Left kidney (tissue), 2 donors: ENCODE data around the gene SLIT3. TPM values are rescaled to one million over a fixed set of nuclear protein-coding genes. Genes with fewer than 3 reads are reported as not detected.

Experiments used
- DNase-seq: peaks from one replicate; pipeline ENCODE4 v3.0.0-alpha.2; 2013
- polyA plus RNA-seq: library from polyadenylated mRNA; unstranded; fragments of 120-200 nt; gene quantifications from one replicate; pipeline ENCODE4 v1.2.1, GENCODE V29; 2013; ENCODE audit not compliant: insufficient read length

The SLIT3 gene
- polyA plus RNA-seq, 1 donor, result 51.5 TPM

- DNase-seq, result peak; percentile 82
Observed at GRCh38 chr5:169037466-169037865, 263.5 kb downstream of the SLIT3 start.

- DNase-seq, result no peak
Observed at GRCh38 chr5:169036079-169036805, 264.7 kb downstream of the SLIT3 start.

GRCh38 chr5:169029661-169030274, 271.2 kb downstream of the SLIT3 start:
- DNase-seq, result no peak

GRCh38 chr5:169029037-169029436, 271.9 kb downstream of the SLIT3 start:
- DNase-seq, result no peak

GRCh38 chr5:169027501-169028061, 273.4 kb downstream of the SLIT3 start:
- no peak for DNase-seq

GRCh38 chr5:169025491-169025890, 275.4 kb downstream of the SLIT3 start:
- DNase-seq, result no peak

- no peak for DNase-seq
Observed at GRCh38 chr5:169024421-169024820, 276.5 kb downstream of the SLIT3 start.

- DNase-seq, result no peak
Observed at GRCh38 chr5:169022718-169023117, 278.2 kb downstream of the SLIT3 start.

GRCh38 chr5:169020102-169020501, 280.8 kb downstream of the SLIT3 start:
- DNase-seq, result no peak

GRCh38 chr5:169018925-169019324, 282.0 kb downstream of the SLIT3 start:
- DNase-seq, result no peak

GRCh38 chr5:169015991-169016390, 284.9 kb downstream of the SLIT3 start:
- DNase-seq, result no peak

GRCh38 chr5:169013846-169014245, 287.1 kb downstream of the SLIT3 start:
- DNase-seq, result no peak

- no peak for DNase-seq
Observed at GRCh38 chr5:169013208-169013728, 287.7 kb downstream of the SLIT3 start.

- DNase-seq, result no peak
Observed at GRCh38 chr5:169012450-169012849, 288.5 kb downstream of the SLIT3 start.

GRCh38 chr5:169011451-169011850, 289.5 kb downstream of the SLIT3 start:
- no peak for DNase-seq

- no peak for DNase-seq
Observed at GRCh38 chr5:169011009-169011408, 289.9 kb downstream of the SLIT3 start.

GRCh38 chr5:169009123-169009522, 291.8 kb downstream of the SLIT3 start:
- DNase-seq, result no peak

- DNase-seq, result no peak
Observed at GRCh38 chr5:169006842-169007790, 293.8 kb downstream of the SLIT3 start.

GRCh38 chr5:169004551-169004950, 296.4 kb downstream of the SLIT3 start:
- DNase-seq, result no peak

GRCh38 chr5:169003721-169004541, 297.0 kb downstream of the SLIT3 start:
- DNase-seq, result no peak

- DNase-seq, result no peak
Observed at GRCh38 chr5:169002953-169003555, 297.9 kb downstream of the SLIT3 start.
